ENCODE measurements around the gene NEDD4L. TPM values are rescaled to one million over a fixed set of nuclear protein-coding genes. Genes with fewer than 3 reads are reported as not detected.

The NEDD4L gene
- total RNA-seq, 1 experiment from 2014 or later: 57.4 TPM

DNA sequence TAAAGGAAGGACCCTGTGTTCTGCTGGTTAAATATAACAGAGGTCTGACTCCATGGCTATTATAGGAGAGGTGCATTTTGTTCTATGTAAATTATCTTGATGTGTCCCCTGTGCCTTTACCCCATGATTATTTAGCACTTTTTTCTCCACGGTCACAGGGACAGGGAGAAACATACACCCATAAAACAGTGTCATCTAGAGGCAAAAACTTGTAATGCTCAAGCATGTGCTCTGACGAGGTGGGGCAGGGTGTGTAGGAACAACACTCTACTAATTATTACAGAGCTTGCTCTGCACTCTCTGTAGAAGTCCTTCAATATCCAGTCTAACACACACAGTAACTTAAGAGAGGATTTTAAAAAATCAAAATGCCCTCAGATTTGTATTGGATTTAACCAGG lies 187.9 kb downstream of the NEDD4L start:
- peaks cover 96% of the 10 kb centered on the region for H3K79me2 ChIP-seq (ENCODE audit: low read depth)
- no peak overlapping the region for H3K4me2 ChIP-seq
- peaks cover 10% of the 10 kb centered on the region for H3K4me1 ChIP-seq (replicated peaks; ENCODE audit: insufficient read depth)
- no peaks in the 10 kb centered on the region for H3K27me3 ChIP-seq (ENCODE audit: insufficient read depth, low read depth)
- BruUV-seq (replicated peaks): no TSS peak
- CTCF ChIA-PET: no interaction called here
- no peaks in the 10 kb centered on the region for H3K9me3 ChIP-seq (ENCODE audit: insufficient read depth, low read depth)
- H3K27ac ChIP-seq: no peak overlapping the region
- H3K4me3 ChIP-seq: no peak overlapping the region
- intact Hi-C loops (cut with micrococcal nuclease; ENCODE audit: unreplicated experiment): no loop called here
- H2AFZ ChIP-seq: no peak overlapping the region
- TF ChIP-seq EZH2 (IDR thresholded peaks at IDR 0.05; ENCODE audit: low read depth) (no peak), CTCF (conservative IDR thresholded peaks at IDR 0.05) (no peak; the same call in 1 of the 2 replicates)
- peaks cover 15% of the 10 kb centered on the region; the same call in 1 of the 2 replicates for H3F3A ChIP-seq (ENCODE audit: insufficient read depth, low read depth)
- DNase-seq: no peak
- H3K36me3 ChIP-seq (ENCODE audit: low read depth): peaks cover 30% of the 10 kb centered on the region
- peaks cover 44% of the 10 kb centered on the region for H4K20me1 ChIP-seq (ENCODE audit: insufficient read depth)
- POLR2A ChIA-PET (ENCODE audit: unreplicated experiment): no interaction called here
- H3K9me2 ChIP-seq (ENCODE audit: insufficient read depth): no peaks in the 10 kb centered on the region

DNA sequence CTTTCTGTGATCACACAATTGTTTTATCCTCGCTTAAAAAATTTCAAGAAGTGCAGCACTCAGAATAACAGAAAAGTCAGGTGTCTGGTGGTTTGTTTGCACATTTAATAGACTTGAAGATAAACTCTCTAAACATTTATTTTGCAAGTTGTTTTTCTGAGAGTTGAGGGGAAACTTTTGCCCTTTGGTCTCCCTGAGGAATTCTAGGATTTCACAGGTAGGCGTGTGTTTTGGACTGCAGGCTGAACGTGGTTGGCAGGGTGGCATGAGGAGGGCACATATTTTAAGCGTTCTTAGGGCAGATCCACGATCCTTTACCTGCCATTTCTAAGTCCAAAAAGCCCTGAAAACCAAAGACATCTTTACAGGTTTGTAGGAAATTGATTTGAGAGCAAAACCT lies 188.6 kb downstream of the NEDD4L start:
- no TSS peak for BruUV-seq (replicated peaks)
- Histone ChIP-seq H3F3A (ENCODE audit: insufficient read depth, low read depth) (peaks cover 15% of the 10 kb centered on the region; the same call in 1 of the 2 replicates), H3K79me2 (ENCODE audit: low read depth) (peaks cover 95% of the 10 kb centered on the region), H3K27ac (no peak overlapping the region), H3K27me3 (ENCODE audit: insufficient read depth, low read depth) (no peaks in the 10 kb centered on the region), H3K9me2 (ENCODE audit: insufficient read depth) (no peaks in the 10 kb centered on the region), H4K20me1 (ENCODE audit: insufficient read depth) (peaks cover 40% of the 10 kb centered on the region), H3K4me2 (no peak overlapping the region), H2AFZ (no peak overlapping the region), H3K4me1 (replicated peaks; ENCODE audit: insufficient read depth) (peaks cover 10% of the 10 kb centered on the region), H3K9me3 (ENCODE audit: insufficient read depth, low read depth) (no peaks in the 10 kb centered on the region), H3K36me3 (ENCODE audit: low read depth) (peaks cover 30% of the 10 kb centered on the region), H3K4me3 (no peak overlapping the region)
- intact Hi-C loops (cut with micrococcal nuclease; ENCODE audit: unreplicated experiment): no loop called here
- ChIA-PET CTCF (no interaction called here), POLR2A (ENCODE audit: unreplicated experiment) (no interaction called here)
- DNase-seq: no peak
- no peak for TF ChIP-seq CTCF (conservative IDR thresholded peaks at IDR 0.05)
- no peak for TF ChIP-seq EZH2 (IDR thresholded peaks at IDR 0.05; ENCODE audit: low read depth)

- Histone ChIP-seq H4K20me1 (ENCODE audit: insufficient read depth) (peaks cover 35% of the 10 kb centered on the region), H3K4me3 (no peak overlapping the region), H2AFZ (no peak overlapping the region), H3K27ac (no peak overlapping the region), H3K36me3 (ENCODE audit: low read depth) (peaks cover 30% of the 10 kb centered on the region), H3K79me2 (ENCODE audit: low read depth) (peaks cover 95% of the 10 kb centered on the region), H3K27me3 (ENCODE audit: insufficient read depth, low read depth) (no peaks in the 10 kb centered on the region), H3K9me3 (ENCODE audit: insufficient read depth, low read depth) (no peaks in the 10 kb centered on the region), H3K9me2 (ENCODE audit: insufficient read depth) (no peaks in the 10 kb centered on the region), H3K4me1 (replicated peaks; ENCODE audit: insufficient read depth) (peaks cover 10% of the 10 kb centered on the region), H3K4me2 (no peak overlapping the region), H3F3A (ENCODE audit: insufficient read depth, low read depth) (peaks cover 15% of the 10 kb centered on the region)
- intact Hi-C loops (cut with micrococcal nuclease; ENCODE audit: unreplicated experiment): no loop called here
- ChIA-PET CTCF (no interaction called here), POLR2A (ENCODE audit: unreplicated experiment) (no interaction called here)
- DNase-seq: no peak
- TF ChIP-seq EZH2 (IDR thresholded peaks at IDR 0.05; ENCODE audit: low read depth) (no peak), CTCF (conservative IDR thresholded peaks at IDR 0.05) (no peak)
- BruUV-seq (replicated peaks): no TSS peak
Observed at GRCh38 chr18:58234359-58234741, 190.3 kb downstream of the NEDD4L start.

Measured in PC-9 (cell line).